NT2/D1 (cell line): ENCODE results near the gene NPDC1.

Source experiments
- SUZ12 ChIP-seq: IDR thresholded peaks from 2 replicates; pipeline ENCODE4 v1.6.1; 2011; ENCODE audit not compliant: insufficient read length, insufficient read depth; ENCODE audit errors: extremely low read depth
- YY1 ChIP-seq: IDR thresholded peaks from 2 replicates; pipeline ENCODE4 v1.6.1; 2011; ENCODE audit not compliant: insufficient read length, insufficient read depth
- ZNF274 ChIP-seq: IDR thresholded peaks from 2 replicates; pipeline ENCODE4 v1.6.1; 2011; ENCODE audit warnings: mild to moderate bottlenecking, low read depth, low read length

GRCh38 chr9:137052293-137052692 lies 6.3 kb upstream of the NPDC1 start:
- TF ChIP-seq YY1 (no peak), ZNF274 (no peak), SUZ12 (no peak)
